Esophagus muscularis mucosa (tissue), 4 donors: Measurements from ENCODE around the gene PIBF1. TPM values are rescaled to one million over a fixed set of nuclear protein-coding genes. Genes with fewer than 3 reads are reported as not detected.
"Not testable (repeated sequence)": the region's sequence is repeated elsewhere in the genome, so short reads cannot be mapped to it uniquely, and the experiment has no call there.

Experiments used
- DNase-seq: peaks from one replicate; pipeline ENCODE4 v3.0.0-alpha.2; 2017; ENCODE audit errors: extremely low spot score
- H3K27ac ChIP-seq, 4 donors: fragments of 200-600 bp; sonication (generic); replicated peaks in 1 of 4; 1 replicate in 3 of 4; 2 replicates in 1 of 4; pipeline ENCODE4 v1.5.1; 2016 to 2019; ENCODE audit warnings: mild to moderate bottlenecking in 1 of 4
- H3K27me3 ChIP-seq, 4 donors: fragments of 200-600 bp; sonication (generic); one replicate each; pipeline versions ENCODE4 v1.5.1 to v1.6.0; 2016 to 2019
- H3K36me3 ChIP-seq, 4 donors: fragments of 200-600 bp; sonication (generic); one replicate each; pipeline ENCODE4 v1.5.1; 2016 to 2019
- H3K4me1 ChIP-seq, 4 donors: fragments of 200-600 bp; sonication (generic); one replicate each; pipeline ENCODE4 v1.5.1; 2016 to 2019
- H3K4me3 ChIP-seq, 4 donors: fragments of 200-600 bp; sonication (generic); 1 replicate in 2 of 4; 2 replicates in 2 of 4; pipeline ENCODE4 v1.5.1; 2016 to 2019; ENCODE audit warnings: mild to moderate bottlenecking in 4 of 4, moderate library complexity in 1 of 4
- H3K9me3 ChIP-seq, 4 donors: fragments of 200-600 bp; sonication (generic); 1 replicate in 3 of 4; 2 replicates in 1 of 4; pipeline ENCODE4 v1.5.1; 2016 to 2019
- CTCF ChIP-seq, 3 experiments: fragments of 200-600 bp in 2 of 3; fragments of 450-650 bp in 1 of 3; sonication (generic) in 2 of 3; IDR thresholded peaks; one replicate each; pipeline ENCODE4 v1.5.1; 2017 to 2019; ENCODE audit warnings: antibody characterized with exemption in 3 of 3, mild to moderate bottlenecking in 2 of 3, moderate library complexity in 1 of 3
- EP300 ChIP-seq: sonication (generic); formaldehyde crosslinking; IDR thresholded peaks from one replicate; pipeline ENCODE4 v1.6.1; 2017; ENCODE audit warnings: antibody characterized with exemption
- POLR2A ChIP-seq: fragments of 450-650 bp; IDR thresholded peaks from one replicate; pipeline ENCODE4 v1.6.1; 2017; ENCODE audit warnings: antibody characterized with exemption, moderate library complexity, mild to moderate bottlenecking, low read depth
- POLR2AphosphoS5 ChIP-seq, 2 donors: sonication (generic); formaldehyde crosslinking; IDR thresholded peaks; one replicate each; pipeline ENCODE4 v1.6.1; 2017; ENCODE audit warnings: antibody characterized with exemption in 2 of 2
- WGBS: methylation state at CpG from one replicate; pipeline ENCODE4 v1.1.5; 2018; 5-methylcytosine and 5-hydroxymethylcytosine counted together
- intact Hi-C: fragments of 100-400 bp; cut with DNase I; formaldehyde crosslinking; loops from one replicate; pipeline ENCODE4 v1.15.1; 2023
- total RNA-seq, 4 donors: library from RNA; depleted of rRNA; stranded (reverse); fragments of >200 nt; gene quantifications; one replicate each; pipeline versions ENCODE4 v1.1.0 to v1.2.1, GENCODE V29; 2016

The PIBF1 gene
- total RNA-seq, 4 donors from 2014 or later = 9.9 to 18.9 (median 13.3) TPM

DNA sequence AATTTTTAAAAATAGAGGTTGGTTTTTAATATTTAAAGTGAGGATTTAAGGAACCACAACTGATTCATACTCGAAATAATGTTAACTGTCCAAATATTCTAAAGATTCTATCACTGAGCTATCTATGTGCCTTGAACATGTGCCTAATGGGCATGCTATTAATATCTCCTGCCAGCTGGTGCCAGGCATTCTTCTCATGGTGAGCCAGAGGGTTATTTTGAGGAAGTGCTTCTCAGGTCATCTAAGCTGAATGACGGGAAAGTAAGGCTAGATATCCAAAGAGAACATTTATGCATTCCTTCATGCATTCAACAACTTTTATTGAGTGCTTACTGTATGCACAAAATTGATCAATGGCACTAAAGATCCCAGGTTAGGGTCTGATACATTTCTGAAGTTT lies 138.2 kb downstream of the PIBF1 start:
- Histone ChIP-seq H3K9me3 (no peaks in the 10 kb centered on the region), H3K4me3 (no peak overlapping the region), H3K36me3 (peaks cover 0 to 31% (median 17%) of the 10 kb centered on the region in 4 donors), H3K27ac (peak overlapping the region in 2 of 4 donors; percentile 13 to 17), H3K27me3 (no peaks in the 10 kb centered on the region), H3K4me1 (peaks cover 0 to 8% (median 2%) of the 10 kb centered on the region in 4 donors)
- TF ChIP-seq EP300 (no peak), POLR2AphosphoS5 (IDR thresholded peaks at IDR 0.05) (no peak), POLR2A (no peak), CTCF (IDR thresholded peaks at IDR 0.05) (no peak)
- intact Hi-C loops = no loop called here
- 73% methylated on average over 2 of the region's 2 CpGs for WGBS
- DNase-seq = no peak

GRCh38 chr13:72931311-72931710 lies 149.4 kb downstream of the PIBF1 start:
- H3K4me3 ChIP-seq = no peak overlapping the region
- DNase-seq = no peak
- H3K9me3 ChIP-seq = no peaks in the 10 kb centered on the region
- intact Hi-C loops = no loop called here
- TF ChIP-seq POLR2A (no peak), POLR2AphosphoS5 (IDR thresholded peaks at IDR 0.05) (no peak), EP300 (no peak), CTCF (IDR thresholded peaks at IDR 0.05) (no peak)
- H3K4me1 ChIP-seq = no peaks in the 10 kb centered on the region
- no peaks in the 10 kb centered on the region for H3K27me3 ChIP-seq
- H3K27ac ChIP-seq = no peak overlapping the region
- H3K36me3 ChIP-seq = peaks cover 3 to 43% (median 11%) of the 10 kb centered on the region in 4 donors

DNA sequence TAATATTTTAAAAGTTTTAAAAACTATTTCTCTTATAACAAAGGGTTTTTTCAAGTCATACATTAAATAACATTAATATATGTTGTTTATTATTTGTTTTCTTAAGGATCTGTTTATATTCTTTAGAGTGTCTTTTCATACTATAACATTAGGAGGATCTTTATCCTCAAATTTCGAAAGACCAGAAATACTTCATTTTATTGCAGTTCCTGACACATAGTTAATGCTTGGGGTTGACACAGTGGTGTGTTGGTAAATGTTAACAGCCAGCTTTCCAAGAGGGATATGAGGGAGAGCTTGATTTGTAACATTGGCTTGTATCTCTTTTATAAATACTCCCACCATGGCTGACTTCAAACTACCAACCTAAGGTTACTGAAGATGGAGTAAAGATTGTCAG lies 150.3 kb downstream of the PIBF1 start:
- Histone ChIP-seq H3K9me3 (no peaks in the 10 kb centered on the region), H3K4me3 (no peak overlapping the region), H3K27me3 (no peaks in the 10 kb centered on the region), H3K4me1 (no peaks in the 10 kb centered on the region), H3K36me3 (peaks cover 3 to 37% (median 11%) of the 10 kb centered on the region in 4 donors), H3K27ac (no peak overlapping the region)
- no peak for TF ChIP-seq EP300
- no peak for TF ChIP-seq POLR2A
- intact Hi-C loops = no loop called here
- 87% methylated on average over 1 of the region's 1 CpG for WGBS
- DNase-seq = no peak

DNA sequence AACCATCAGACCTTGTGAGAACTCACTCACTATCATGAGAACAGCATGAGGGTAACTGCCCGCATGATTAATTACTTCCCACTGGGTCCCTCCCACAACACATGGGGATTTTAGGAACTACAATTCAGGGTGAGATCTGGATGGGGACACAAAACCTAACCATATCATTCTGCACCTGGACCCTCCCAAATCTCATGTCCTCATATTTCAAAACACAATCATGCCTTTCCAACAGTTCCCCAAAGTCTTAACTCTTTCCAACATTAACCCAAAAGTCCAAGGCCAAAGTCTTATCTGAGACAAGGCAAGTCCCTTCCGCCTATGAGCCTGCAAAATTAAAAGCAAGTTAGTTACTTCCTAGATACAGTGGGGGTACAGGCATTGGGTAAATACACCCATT lies 164.3 kb downstream of the PIBF1 start:
- DNase-seq, intact Hi-C loops, H3K27me3 ChIP-seq, H3K9me3 ChIP-seq, H3K27ac ChIP-seq, H3K4me1 ChIP-seq, H3K4me3 ChIP-seq: not testable (repeated sequence)
- 100% methylated on average over 2 of the region's 2 CpGs for WGBS
- peaks cover 0 to 27% (median 4%) of the 10 kb centered on the region in 4 donors for H3K36me3 ChIP-seq

DNA sequence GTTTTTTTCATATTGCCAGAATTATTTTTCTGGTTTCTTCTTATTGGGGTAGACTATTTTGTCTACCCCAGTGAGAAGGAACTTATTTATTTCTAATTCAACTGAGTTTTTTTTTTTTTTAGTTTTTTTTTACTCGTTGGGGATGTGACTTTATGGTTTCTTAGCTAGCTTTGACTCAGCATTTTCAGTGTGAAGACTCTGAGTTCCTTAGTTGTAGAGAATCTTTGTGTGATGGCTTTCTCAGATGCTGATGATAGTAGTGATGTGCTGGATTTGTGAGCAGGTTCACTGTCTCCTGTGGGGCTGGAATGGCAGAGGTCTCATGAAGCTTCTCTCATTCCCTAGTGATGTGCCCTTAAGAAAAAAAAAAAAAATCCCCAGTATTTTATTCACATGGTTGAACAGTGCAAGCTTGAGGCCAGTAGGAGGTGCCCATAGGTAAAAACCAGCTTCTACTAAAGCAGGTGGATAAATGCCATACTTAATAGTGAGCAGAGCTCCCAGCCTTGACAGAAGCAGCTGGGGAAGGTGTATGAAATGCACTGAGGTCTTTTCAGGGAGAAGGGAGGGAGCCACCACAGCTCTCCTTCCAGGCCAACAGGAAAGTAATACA lies 170.7 kb downstream of the PIBF1 start:
- no peak overlapping the region for H3K27ac ChIP-seq
- no peaks in the 10 kb centered on the region for H3K27me3 ChIP-seq
- H3K9me3 ChIP-seq = no peaks in the 10 kb centered on the region
- peaks cover 3 to 40% (median 8%) of the 10 kb centered on the region in 4 donors for H3K36me3 ChIP-seq
- H3K4me3 ChIP-seq = no peak overlapping the region
- H3K4me1 ChIP-seq = no peaks in the 10 kb centered on the region
- DNase-seq = no peak
- TF ChIP-seq EP300 = no peak
- TF ChIP-seq POLR2A = no peak
- TF ChIP-seq POLR2AphosphoS5 (IDR thresholded peaks at IDR 0.05) = no peak
- TF ChIP-seq CTCF (IDR thresholded peaks at IDR 0.05) = no peak
- intact Hi-C loops = no loop called here
- 76% methylated on average over 1 of the region's 1 CpG for WGBS

- Histone ChIP-seq H3K27me3 (no peaks in the 10 kb centered on the region), H3K27ac (no peak overlapping the region), H3K36me3 (peaks cover 3 to 33% (median 8%) of the 10 kb centered on the region in 4 donors), H3K9me3 (no peaks in the 10 kb centered on the region), H3K4me1 (no peaks in the 10 kb centered on the region), H3K4me3 (no peak overlapping the region)
- intact Hi-C loops = no loop called here
- no peak for DNase-seq
- 100% methylated on average over 5 of the region's 6 CpGs for WGBS
- no peak for TF ChIP-seq POLR2A
- no peak for TF ChIP-seq POLR2AphosphoS5 (IDR thresholded peaks at IDR 0.05)
- TF ChIP-seq EP300 = no peak
- no peak for TF ChIP-seq CTCF (IDR thresholded peaks at IDR 0.05)
Measured at GRCh38 chr13:72953391-72953965, 171.5 kb downstream of the PIBF1 start.
